LNCaP clone FGC (cell line): ENCODE measurements around the gene NUP133.
"Not testable (repeated sequence)": the region's sequence is repeated elsewhere in the genome, so short reads cannot be mapped to it uniquely, and the experiment has no call there.

Experiments
- DNase-seq: peaks from one replicate; pipeline ENCODE4 v3.0.0-alpha.2; 2011; ENCODE audit warnings: low read depth
- H3K4me3 ChIP-seq: 2 replicates; pipeline ENCODE4 v1.5.1; 2011; ENCODE audit warnings: mild to moderate bottlenecking, low read depth, low read length, control low read depth
- TF ChIP-seq, protein P1 (sequence below): IDR thresholded peaks from 2 replicates; pipeline ENCODE4 v1.5.1; 2012; ENCODE audit warnings: mild to moderate bottlenecking; ENCODE audit not compliant: control insufficient read depth, insufficient read depth; ENCODE audit errors: extremely low read depth

Gene NUP133

GRCh38 chr1:229480495-229480894 is 27.6 kb downstream of the NUP133 start:
- no peak for DNase-seq
- H3K4me3 ChIP-seq: no peak overlapping the region
- TF ChIP-seq, protein P1, sequence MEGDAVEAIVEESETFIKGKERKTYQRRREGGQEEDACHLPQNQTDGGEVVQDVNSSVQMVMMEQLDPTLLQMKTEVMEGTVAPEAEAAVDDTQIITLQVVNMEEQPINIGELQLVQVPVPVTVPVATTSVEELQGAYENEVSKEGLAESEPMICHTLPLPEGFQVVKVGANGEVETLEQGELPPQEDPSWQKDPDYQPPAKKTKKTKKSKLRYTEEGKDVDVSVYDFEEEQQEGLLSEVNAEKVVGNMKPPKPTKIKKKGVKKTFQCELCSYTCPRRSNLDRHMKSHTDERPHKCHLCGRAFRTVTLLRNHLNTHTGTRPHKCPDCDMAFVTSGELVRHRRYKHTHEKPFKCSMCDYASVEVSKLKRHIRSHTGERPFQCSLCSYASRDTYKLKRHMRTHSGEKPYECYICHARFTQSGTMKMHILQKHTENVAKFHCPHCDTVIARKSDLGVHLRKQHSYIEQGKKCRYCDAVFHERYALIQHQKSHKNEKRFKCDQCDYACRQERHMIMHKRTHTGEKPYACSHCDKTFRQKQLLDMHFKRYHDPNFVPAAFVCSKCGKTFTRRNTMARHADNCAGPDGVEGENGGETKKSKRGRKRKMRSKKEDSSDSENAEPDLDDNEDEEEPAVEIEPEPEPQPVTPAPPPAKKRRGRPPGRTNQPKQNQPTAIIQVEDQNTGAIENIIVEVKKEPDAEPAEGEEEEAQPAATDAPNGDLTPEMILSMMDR: no peak

DNA sequence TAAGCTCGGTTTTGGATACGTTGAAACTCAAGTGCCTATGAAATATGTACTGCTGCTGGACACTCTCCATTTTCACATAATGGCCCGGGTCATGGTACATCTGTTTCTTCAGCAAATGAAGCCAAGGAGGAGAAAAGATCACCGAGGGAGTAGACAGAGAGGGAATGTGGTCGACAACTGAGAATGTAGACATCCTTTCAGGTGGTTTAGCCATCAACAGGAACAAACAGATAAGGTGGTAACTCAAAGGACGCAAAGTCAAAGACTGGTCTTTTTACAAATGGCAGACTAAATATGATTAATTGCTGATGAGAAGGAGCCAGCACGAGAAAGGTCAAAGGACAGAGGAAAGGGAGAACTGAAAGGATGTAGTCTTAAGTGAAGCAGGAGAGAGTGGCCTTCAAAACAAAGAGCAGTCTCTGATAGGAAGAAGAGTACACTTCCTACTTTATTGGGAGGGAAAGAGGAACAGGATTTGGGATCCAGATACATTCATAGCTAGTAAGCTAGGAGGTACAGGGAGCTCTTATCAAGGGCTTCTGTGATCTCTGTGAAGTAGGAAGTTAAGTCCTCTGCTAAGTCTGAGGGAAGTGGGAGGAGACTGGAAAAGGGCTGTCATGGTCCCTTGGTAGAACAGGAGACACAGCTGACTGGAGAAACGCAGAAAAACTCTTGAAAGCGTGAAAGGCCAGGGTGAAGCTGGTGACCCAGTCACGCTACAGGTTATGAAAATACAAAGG is 28.3 kb downstream of the NUP133 start:
- H3K4me3 ChIP-seq: no peak overlapping the region
- no peak for DNase-seq
- TF ChIP-seq, protein P1: no peak

DNA sequence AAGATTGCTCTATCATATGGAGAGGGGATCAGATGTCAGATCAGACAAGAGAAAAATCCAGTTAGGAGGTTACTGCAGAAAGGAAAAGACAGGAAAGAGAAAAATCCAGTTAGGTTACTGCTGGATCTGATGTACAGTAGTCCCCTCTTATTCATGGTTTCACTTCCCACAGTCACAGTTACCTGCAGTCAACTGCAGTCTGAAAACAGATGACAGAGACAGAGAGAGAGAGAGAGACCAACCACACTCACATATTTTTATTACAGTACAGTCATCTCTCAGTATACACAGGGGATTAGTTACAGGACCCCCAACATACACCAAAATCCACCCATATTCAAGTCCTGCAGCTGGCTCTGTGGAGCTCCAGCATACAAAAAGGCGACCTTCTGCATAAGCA is 29.3 kb downstream of the NUP133 start:
- TF ChIP-seq, protein P1: no peak
- DNase-seq: no peak
- H3K4me3 ChIP-seq: no peak overlapping the region

- DNase-seq, H3K4me3 ChIP-seq: not testable (repeated sequence)
Measured at GRCh38 chr1:229475859-229476258, 32.3 kb downstream of the NUP133 start.

GRCh38 chr1:229474509-229474908 is 33.6 kb downstream of the NUP133 start:
- no peak overlapping the region for H3K4me3 ChIP-seq
- no peak for DNase-seq
- TF ChIP-seq, protein P1: no peak

GRCh38 chr1:229471175-229471574 is 37.0 kb downstream of the NUP133 start:
- no peak overlapping the region for H3K4me3 ChIP-seq
- TF ChIP-seq, protein P1: no peak
- no peak for DNase-seq

DNA sequence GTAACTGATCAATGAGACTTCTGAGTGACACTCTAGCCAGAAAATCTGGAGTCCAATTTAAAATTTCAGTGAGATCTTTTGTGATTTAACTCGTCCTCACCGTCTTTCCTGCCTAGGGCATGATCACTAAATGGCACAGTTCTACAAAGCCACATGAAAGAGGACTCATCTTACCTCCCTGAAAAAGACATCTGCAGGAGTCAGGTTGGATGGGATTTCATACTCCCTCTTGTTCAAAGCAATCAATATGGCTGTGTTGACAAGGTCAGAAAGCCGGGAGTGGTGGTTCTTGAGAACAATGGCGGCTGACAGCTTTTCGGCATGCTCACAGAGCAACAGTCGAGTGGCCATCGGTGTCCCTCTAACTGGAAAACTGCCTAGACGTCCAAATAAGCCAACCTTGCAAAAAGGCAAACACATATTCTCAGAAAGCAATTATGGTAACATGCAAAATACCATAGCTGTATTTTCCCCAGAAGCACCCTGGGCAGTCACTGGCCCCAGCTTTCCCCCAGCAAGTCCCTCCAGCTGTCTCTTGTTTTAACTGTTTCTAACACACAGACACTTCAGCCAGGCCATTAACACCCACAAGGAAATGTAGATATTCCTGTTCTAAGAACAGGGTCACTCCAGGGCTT is 37.6 kb downstream of the NUP133 start:
- TF ChIP-seq, protein P1: no peak
- no peak for DNase-seq
- H3K4me3 ChIP-seq: no peak overlapping the region
